ENCODE measurements around the gene FABP3.
"Not testable (repeated sequence)": the region's sequence is repeated elsewhere in the genome, so short reads cannot be mapped to it uniquely, and the experiment has no call there.

The FABP3 gene

GRCh38 chr1:31390071-31390470 is 17.2 kb upstream of the FABP3 start:
- TF ChIP-seq CTCF (IDR thresholded peaks at IDR 0.05; ENCODE audit: low read depth, low read length, missing control alignments): no peak
- no peak overlapping the region for H3K4me3 ChIP-seq (ENCODE audit: low read depth, low read length)
- DNase-seq (ENCODE audit: low read depth): no peak

DNA sequence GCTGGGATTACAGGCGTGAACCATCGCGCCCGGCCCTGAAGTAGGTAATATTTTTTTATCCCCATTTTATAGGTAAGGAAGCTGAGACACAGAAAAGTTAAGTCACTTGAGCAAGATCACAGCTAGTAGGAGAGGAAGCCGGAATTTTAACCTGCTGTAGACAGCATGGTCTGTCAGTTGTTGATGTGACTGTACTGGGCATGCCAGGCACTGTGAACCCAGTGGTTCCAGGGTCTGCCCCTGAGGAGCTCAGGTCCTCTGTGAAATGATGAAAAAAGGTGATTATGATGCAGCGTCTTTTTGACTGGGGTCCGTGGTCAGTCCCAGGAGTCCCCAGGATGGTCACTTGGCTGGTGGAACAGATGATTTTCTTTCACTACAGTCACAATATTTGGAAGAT is 16.7 kb upstream of the FABP3 start:
- DNase-seq (ENCODE audit: low read depth): no peak
- TF ChIP-seq CTCF (IDR thresholded peaks at IDR 0.05; ENCODE audit: low read depth, low read length, missing control alignments): no peak
- no peak overlapping the region for H3K4me3 ChIP-seq (ENCODE audit: low read depth, low read length)

GRCh38 chr1:31387612-31388011 is 14.7 kb upstream of the FABP3 start:
- no peak for TF ChIP-seq CTCF (IDR thresholded peaks at IDR 0.05; ENCODE audit: low read depth, low read length, missing control alignments)
- no peak overlapping the region for H3K4me3 ChIP-seq (ENCODE audit: low read depth, low read length)
- no peak for DNase-seq (ENCODE audit: low read depth)

DNA sequence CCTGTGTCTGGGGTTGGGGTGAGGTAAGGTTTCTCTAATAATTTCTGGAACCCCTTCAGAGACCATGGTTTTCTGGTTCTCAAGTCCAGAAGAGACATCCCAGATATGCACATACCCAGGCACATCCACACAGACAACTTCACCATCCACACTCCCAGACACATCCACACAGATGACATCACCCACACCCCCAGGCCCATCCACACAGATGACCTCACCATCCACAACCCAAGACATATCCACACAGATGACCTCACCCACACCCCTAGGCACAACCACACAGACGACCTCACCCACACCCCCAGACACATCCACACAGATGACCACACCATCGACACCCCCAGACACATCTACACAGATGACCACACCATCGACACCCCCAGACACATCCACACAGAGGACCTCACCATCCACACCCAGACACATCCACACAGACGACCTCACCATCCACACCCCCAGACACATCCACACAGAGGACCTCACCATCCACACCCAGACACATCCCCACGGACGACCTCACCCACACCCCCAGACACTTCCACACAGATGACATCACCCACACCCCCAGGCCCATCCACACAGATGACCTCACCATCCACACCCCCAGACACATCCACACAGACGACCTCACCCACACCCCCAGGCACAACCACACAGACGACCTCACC is 13.8 kb upstream of the FABP3 start:
- DNase-seq (ENCODE audit: low read depth): not testable (repeated sequence)

GRCh38 chr1:31383967-31384366 is 11.1 kb upstream of the FABP3 start:
- no peak for DNase-seq (ENCODE audit: low read depth)
- no peak overlapping the region for H3K4me3 ChIP-seq (ENCODE audit: low read depth, low read length)
- no peak for TF ChIP-seq CTCF (IDR thresholded peaks at IDR 0.05; ENCODE audit: low read depth, low read length, missing control alignments)

More for the DNA sequence above, 13.8 kb upstream of the FABP3 start:
- H3K4me3 ChIP-seq (ENCODE audit: low read depth, low read length): not testable (repeated sequence)

DNA sequence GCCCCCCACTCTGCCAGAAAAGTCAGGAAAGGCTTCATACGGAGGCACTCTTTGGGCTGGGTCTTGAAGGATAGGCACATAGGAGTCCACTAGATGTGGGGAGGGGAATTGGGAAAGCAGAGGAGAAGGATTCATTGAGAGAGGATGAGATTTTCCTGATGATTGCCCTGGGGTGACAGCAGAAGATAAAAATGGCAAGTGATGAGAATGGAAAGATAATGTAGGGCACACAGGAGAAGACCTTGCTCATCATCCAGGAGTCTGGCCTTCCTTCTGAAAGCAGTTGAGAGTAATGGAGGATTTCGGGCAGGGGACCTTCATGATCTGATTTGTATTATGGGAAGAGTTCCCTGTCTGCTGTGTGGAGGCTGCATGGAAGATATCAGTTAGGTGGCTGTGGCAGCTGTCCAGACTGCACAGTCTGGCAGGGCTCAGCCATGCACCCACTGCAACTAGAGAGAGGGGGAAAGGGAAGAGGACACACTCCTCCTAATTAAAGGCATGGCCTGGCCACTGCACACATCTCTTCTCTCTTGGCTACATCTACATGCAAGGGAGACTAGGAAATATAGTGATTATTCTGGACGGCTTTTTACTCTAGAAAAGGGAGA is 9.6 kb upstream of the FABP3 start:
- H3K4me3 ChIP-seq (ENCODE audit: low read depth, low read length): no peak overlapping the region
- DNase-seq (ENCODE audit: low read depth): no peak
- TF ChIP-seq CTCF (IDR thresholded peaks at IDR 0.05; ENCODE audit: low read depth, low read length, missing control alignments): no peak

DNA sequence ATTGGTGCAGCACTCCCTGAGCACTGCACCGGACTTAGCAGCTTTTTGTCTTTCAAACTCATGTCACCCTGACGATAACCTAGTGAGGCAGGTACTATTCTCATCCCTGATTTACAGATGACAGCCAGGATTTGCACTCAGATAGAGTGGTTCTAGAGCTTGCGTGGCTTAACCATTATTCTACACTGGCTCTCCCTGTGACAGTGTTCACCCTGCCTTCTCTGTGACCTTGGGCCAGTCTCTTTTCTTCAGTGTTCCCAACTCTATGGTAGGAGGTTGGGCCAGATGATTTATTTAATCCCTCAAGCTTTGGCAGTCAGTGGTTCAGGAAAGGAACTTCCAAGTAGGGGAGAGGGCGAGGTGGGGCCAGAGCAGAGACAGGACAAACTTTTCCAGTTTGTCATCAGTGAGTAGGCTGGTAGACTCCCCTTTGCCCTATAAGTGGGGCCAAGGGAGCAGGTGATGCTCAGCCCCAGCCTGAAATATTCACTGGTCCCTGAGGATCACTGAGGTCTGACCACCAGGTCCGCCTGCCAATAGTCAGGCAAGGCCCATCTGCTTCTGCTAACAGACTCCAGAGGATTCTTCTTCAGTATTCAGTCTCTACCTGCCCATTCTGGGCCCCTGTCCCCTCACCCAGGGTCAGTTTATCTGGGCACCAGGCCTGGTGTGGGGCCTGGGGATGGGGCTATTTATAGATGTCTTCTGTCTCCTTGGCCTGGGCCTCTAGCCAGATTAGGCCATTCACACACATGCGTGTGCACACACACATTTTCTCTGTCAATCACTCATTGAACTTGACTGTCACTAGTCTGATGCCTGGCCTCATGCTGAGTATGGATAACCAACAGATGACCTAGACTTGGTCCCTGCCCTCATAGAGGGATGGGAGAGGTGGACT is 8.8 kb upstream of the FABP3 start:
- H3K4me3 ChIP-seq (ENCODE audit: low read depth, low read length): no peak overlapping the region
- TF ChIP-seq CTCF (IDR thresholded peaks at IDR 0.05; ENCODE audit: low read depth, low read length, missing control alignments): no peak
- DNase-seq (ENCODE audit: low read depth): no peak

Measured in GM12864 (cell line).